ENCODE data around the gene LRRTM4. TPM values are rescaled to one million over a fixed set of nuclear protein-coding genes. Genes with fewer than 3 reads are reported as not detected.

The LRRTM4 gene
- total and polyA plus RNA-seq, 10 of the 15 experiments (the other 5 are each of a cell fraction or from before 2014, with no cell fraction given) = 0.01 to 1.0 TPM; not detected in 8

DNA sequence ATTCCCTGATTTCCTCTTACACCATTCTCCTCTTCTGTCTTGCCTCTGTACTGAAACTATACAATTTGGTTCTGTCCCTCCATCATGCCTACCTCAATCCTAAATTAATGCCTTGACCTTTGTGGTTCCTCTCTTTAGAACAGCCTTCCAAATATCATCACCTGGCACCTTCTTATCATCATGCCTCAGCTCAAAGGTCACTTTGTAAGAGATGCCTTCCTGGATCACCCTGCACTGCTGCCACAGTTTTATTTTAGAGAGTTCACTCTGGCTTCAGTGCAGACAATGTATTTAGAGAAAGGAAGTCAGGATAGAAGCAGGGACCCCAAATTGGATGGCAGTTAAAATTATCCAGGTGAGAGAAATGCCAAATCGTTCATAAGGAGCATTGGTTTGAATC lies 64.5 kb downstream of the LRRTM4 start:
- DNase-seq (ENCODE audit: low read depth, low spot score) (no peak), FAIRE-seq (no peak), ATAC-seq (no peak)
- Histone ChIP-seq H3K4me3 (no peak overlapping the region), H4K20me1 (ENCODE audit: control insufficient read depth, insufficient read depth) (no peaks in the 10 kb centered on the region), H3K27me3 (replicated peaks in 1 of 2; ENCODE audit: control insufficient read depth in 2 of 2, insufficient read depth in 2 of 2, low read length in 1 of 2) (no peaks in the 10 kb centered on the region), H3K4me2 (ENCODE audit: control insufficient read depth, insufficient read depth) (no peak overlapping the region), H3K9ac (ENCODE audit: control insufficient read depth, insufficient read depth, low read length) (no peak overlapping the region), H3K36me3 (ENCODE audit: control insufficient read depth in 2 of 2, insufficient read depth in 2 of 2, low read length in 1 of 2) (no peaks in the 10 kb centered on the region), H3K79me2 (ENCODE audit: control insufficient read depth, insufficient read depth, low read length) (no peaks in the 10 kb centered on the region), H3K9me3 (replicated peaks; ENCODE audit: control insufficient read depth, insufficient read depth, low read length) (no peaks in the 10 kb centered on the region), H3K27ac (ENCODE audit: control insufficient read depth, insufficient read depth) (no peak overlapping the region), H3K4me1 (ENCODE audit: control insufficient read depth, insufficient read depth, low read length) (no peaks in the 10 kb centered on the region), H2AFZ (ENCODE audit: control insufficient read depth, low read depth, low read length) (no peak overlapping the region)
- 7% methylated on average over 1 of the region's 1 CpG for WGBS (ENCODE audit: insufficient coverage, insufficient replicate concordance, low lambda C conversion rate, missing lambda C conversion rate)
- ChIA-PET RAD21 (ENCODE audit: unreplicated experiment) (no interaction called here), POLR2A (no interaction called here), SMC1A (ENCODE audit: uncharacterized antibody, unreplicated experiment) (no interaction called here), CTCF (no interaction called here)
- in situ Hi-C loops (cut with MboI) = no loop called here
- TF ChIP-seq, protein P1, sequence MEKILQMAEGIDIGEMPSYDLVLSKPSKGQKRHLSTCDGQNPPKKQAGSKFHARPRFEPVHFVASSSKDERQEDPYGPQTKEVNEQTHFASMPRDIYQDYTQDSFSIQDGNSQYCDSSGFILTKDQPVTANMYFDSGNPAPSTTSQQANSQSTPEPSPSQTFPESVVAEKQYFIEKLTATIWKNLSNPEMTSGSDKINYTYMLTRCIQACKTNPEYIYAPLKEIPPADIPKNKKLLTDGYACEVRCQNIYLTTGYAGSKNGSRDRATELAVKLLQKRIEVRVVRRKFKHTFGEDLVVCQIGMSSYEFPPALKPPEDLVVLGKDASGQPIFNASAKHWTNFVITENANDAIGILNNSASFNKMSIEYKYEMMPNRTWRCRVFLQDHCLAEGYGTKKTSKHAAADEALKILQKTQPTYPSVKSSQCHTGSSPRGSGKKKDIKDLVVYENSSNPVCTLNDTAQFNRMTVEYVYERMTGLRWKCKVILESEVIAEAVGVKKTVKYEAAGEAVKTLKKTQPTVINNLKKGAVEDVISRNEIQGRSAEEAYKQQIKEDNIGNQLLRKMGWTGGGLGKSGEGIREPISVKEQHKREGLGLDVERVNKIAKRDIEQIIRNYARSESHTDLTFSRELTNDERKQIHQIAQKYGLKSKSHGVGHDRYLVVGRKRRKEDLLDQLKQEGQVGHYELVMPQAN (conservative IDR thresholded peaks at IDR 0.05) = no peak
- no peak for TF ChIP-seq TAF1 (IDR thresholded peaks at IDR 0.05; ENCODE audit: borderline replicate concordance, low read depth, low read length)
- no peak for TF ChIP-seq HDAC6 (IDR thresholded peaks at IDR 0.05; ENCODE audit: unreplicated experiment)
- no peak for TF ChIP-seq SMC3 (IDR thresholded peaks at IDR 0.05; ENCODE audit: borderline replicate concordance, low read length)
- no peak for TF ChIP-seq SMAD5 (IDR thresholded peaks at IDR 0.05; ENCODE audit: low read depth)
- TF ChIP-seq, protein P2, sequence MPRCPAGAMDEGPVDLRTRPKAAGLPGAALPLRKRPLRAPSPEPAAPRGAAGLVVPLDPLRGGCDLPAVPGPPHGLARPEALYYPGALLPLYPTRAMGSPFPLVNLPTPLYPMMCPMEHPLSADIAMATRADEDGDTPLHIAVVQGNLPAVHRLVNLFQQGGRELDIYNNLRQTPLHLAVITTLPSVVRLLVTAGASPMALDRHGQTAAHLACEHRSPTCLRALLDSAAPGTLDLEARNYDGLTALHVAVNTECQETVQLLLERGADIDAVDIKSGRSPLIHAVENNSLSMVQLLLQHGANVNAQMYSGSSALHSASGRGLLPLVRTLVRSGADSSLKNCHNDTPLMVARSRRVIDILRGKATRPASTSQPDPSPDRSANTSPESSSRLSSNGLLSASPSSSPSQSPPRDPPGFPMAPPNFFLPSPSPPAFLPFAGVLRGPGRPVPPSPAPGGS (IDR thresholded peaks at IDR 0.05; ENCODE audit: borderline replicate concordance, insufficient read depth, low read depth, low read length, poor library complexity, severe bottlenecking) = no peak
- no peak for TF ChIP-seq NFIC (IDR thresholded peaks at IDR 0.05; ENCODE audit: low read depth, low read length)
- no peak for TF ChIP-seq EGR1 (IDR thresholded peaks at IDR 0.05; ENCODE audit: borderline replicate concordance in 1 of 2, low read depth in 2 of 2, low read length in 2 of 2)
- TF ChIP-seq CHD1 (IDR thresholded peaks at IDR 0.05; ENCODE audit: low read depth, low read length) = no peak
- TF ChIP-seq BCL11A (IDR thresholded peaks at IDR 0.05; ENCODE audit: low read depth, low read length) = no peak
- TF ChIP-seq, protein P3, sequence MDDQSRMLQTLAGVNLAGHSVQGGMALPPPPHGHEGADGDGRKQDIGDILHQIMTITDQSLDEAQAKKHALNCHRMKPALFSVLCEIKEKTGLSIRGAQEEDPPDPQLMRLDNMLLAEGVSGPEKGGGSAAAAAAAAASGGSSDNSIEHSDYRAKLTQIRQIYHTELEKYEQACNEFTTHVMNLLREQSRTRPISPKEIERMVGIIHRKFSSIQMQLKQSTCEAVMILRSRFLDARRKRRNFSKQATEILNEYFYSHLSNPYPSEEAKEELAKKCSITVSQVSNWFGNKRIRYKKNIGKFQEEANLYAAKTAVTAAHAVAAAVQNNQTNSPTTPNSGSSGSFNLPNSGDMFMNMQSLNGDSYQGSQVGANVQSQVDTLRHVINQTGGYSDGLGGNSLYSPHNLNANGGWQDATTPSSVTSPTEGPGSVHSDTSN (IDR thresholded peaks at IDR 0.05; ENCODE audit: insufficient replicate concordance, low read depth, low read length) = no peak
- no peak for TF ChIP-seq ATF7 (IDR thresholded peaks at IDR 0.05; ENCODE audit: low read depth)
- no peak for TF ChIP-seq HDAC2 (IDR thresholded peaks at IDR 0.05)
- TF ChIP-seq RB1 (IDR thresholded peaks at IDR 0.05; ENCODE audit: borderline replicate concordance) = no peak
- no peak for TF ChIP-seq TBL1XR1 (IDR thresholded peaks at IDR 0.05; ENCODE audit: low read depth, low read length)
- BruUV-seq (replicated peaks) = no TSS peak
- intact Hi-C loops (cut with micrococcal nuclease; ENCODE audit: unreplicated experiment) = no loop called here

All from GM12878 (cell line).